A549 (cell line): ENCODE data around the gene TERB1.

Experiments used
- ESRRA ChIP-seq: fragments of 150-350 bp; IDR thresholded peaks from 2 replicates; pipeline ENCODE4 v1.6.1; 2014; ENCODE audit warnings: mild to moderate bottlenecking, low read length, borderline replicate concordance
- JUN ChIP-seq, 2 experiments: fragments of >200 bp; sonication (Bioruptor Twin); formaldehyde crosslinking; IDR thresholded peaks; 2 replicates in 1 of 2; 3 replicates in 1 of 2; pipeline ENCODE4 v1.6.1; 2016 to 2017
- NR3C1 ChIP-seq: fragments of >200 bp; sonication (Bioruptor Twin); formaldehyde crosslinking; IDR thresholded peaks from 3 replicates; pipeline ENCODE4 v1.6.1; 2017
- POLR2A ChIP-seq: IDR thresholded peaks from 2 replicates; pipeline ENCODE4 v1.6.1; 2012; ENCODE audit warnings: mild to moderate bottlenecking, low read length
- TF ChIP-seq, protein P1 (sequence below): fragments of 450-650 bp; IDR thresholded peaks from 2 replicates; pipeline ENCODE4 v1.6.1; 2014; ENCODE audit warnings: antibody characterized with exemption
- TF ChIP-seq, protein P2 (sequence below): fragments of >200 bp; sonication (Bioruptor Twin); formaldehyde crosslinking; IDR thresholded peaks from 3 replicates; pipeline ENCODE4 v1.5.1; 2016
- TF ChIP-seq, protein P3 (sequence below): fragments of 200-600 bp; sonication (generic); IDR thresholded peaks from 2 replicates; pipeline ENCODE4 v1.6.1; 2016; ENCODE audit warnings: antibody characterized with exemption, mild to moderate bottlenecking, moderate library complexity

DNA sequence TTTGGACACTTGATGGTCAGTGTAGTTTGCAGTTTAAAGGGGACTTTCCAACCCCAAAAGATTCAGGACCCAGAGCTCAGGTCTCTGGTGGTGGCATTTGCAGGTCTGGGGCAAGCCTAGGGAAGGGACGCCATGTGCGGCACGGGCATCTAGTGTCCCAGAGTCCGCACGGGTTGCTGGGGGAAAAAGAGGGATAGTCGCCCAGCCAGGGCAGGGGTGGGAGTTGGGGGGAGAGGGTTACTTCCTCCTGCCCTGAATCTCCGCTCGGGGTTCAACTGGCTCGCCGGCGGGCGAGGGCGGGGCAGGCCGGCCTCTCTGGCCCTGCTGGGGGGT lies 42.6 kb upstream of the TERB1 start:
- TF ChIP-seq, protein P1, sequence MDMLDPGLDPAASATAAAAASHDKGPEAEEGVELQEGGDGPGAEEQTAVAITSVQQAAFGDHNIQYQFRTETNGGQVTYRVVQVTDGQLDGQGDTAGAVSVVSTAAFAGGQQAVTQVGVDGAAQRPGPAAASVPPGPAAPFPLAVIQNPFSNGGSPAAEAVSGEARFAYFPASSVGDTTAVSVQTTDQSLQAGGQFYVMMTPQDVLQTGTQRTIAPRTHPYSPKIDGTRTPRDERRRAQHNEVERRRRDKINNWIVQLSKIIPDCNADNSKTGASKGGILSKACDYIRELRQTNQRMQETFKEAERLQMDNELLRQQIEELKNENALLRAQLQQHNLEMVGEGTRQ, result no peak
- TF ChIP-seq ESRRA (no peak), NR3C1 (no peak), JUN (IDR thresholded peaks at IDR 0.05) (no peak), POLR2A (no peak)
- TF ChIP-seq, protein P2, sequence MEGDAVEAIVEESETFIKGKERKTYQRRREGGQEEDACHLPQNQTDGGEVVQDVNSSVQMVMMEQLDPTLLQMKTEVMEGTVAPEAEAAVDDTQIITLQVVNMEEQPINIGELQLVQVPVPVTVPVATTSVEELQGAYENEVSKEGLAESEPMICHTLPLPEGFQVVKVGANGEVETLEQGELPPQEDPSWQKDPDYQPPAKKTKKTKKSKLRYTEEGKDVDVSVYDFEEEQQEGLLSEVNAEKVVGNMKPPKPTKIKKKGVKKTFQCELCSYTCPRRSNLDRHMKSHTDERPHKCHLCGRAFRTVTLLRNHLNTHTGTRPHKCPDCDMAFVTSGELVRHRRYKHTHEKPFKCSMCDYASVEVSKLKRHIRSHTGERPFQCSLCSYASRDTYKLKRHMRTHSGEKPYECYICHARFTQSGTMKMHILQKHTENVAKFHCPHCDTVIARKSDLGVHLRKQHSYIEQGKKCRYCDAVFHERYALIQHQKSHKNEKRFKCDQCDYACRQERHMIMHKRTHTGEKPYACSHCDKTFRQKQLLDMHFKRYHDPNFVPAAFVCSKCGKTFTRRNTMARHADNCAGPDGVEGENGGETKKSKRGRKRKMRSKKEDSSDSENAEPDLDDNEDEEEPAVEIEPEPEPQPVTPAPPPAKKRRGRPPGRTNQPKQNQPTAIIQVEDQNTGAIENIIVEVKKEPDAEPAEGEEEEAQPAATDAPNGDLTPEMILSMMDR, result no peak
- TF ChIP-seq, protein P3, sequence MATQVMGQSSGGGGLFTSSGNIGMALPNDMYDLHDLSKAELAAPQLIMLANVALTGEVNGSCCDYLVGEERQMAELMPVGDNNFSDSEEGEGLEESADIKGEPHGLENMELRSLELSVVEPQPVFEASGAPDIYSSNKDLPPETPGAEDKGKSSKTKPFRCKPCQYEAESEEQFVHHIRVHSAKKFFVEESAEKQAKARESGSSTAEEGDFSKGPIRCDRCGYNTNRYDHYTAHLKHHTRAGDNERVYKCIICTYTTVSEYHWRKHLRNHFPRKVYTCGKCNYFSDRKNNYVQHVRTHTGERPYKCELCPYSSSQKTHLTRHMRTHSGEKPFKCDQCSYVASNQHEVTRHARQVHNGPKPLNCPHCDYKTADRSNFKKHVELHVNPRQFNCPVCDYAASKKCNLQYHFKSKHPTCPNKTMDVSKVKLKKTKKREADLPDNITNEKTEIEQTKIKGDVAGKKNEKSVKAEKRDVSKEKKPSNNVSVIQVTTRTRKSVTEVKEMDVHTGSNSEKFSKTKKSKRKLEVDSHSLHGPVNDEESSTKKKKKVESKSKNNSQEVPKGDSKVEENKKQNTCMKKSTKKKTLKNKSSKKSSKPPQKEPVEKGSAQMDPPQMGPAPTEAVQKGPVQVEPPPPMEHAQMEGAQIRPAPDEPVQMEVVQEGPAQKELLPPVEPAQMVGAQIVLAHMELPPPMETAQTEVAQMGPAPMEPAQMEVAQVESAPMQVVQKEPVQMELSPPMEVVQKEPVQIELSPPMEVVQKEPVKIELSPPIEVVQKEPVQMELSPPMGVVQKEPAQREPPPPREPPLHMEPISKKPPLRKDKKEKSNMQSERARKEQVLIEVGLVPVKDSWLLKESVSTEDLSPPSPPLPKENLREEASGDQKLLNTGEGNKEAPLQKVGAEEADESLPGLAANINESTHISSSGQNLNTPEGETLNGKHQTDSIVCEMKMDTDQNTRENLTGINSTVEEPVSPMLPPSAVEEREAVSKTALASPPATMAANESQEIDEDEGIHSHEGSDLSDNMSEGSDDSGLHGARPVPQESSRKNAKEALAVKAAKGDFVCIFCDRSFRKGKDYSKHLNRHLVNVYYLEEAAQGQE, result no peak
